Activated CD4-positive, alpha-beta T cell treated with anti-CD3 and anti-CD28 coated beads for 36 hours (primary cell): ENCODE measurements around the gene MOB3B. TPM values are rescaled to one million over a fixed set of nuclear protein-coding genes. Genes with fewer than 3 reads are reported as not detected.

Experiments
- ATAC-seq: fragments of 200-7000 bp; cut with Tn5 transposase; one replicate; pipeline ENCODE4 v1.10.0; 2021; ENCODE audit warnings: mild to moderate bottlenecking, moderate library complexity
- CTCF ChIA-PET: fragments of 350-600 bp; sonication (Branson Sonifier 250); formaldehyde crosslinking; loops from one replicate; lab custom pipeline; 2021; ENCODE audit warnings: antibody characterized with exemption; lab: Charles Lee
- POLR2A ChIA-PET: fragments of 350-600 bp; sonication (Branson Sonifier 250); formaldehyde crosslinking; loops from one replicate; lab custom pipeline; 2021; ENCODE audit warnings: antibody characterized with exemption, inconsistent platforms; lab: Charles Lee
- DNase-seq: peaks from one replicate; pipeline ENCODE4 v3.0.0-alpha.2; 2020
- H3K27ac Mint-ChIP-seq: one replicate; pipeline ENCODE4 v1.8.0; 2021; ENCODE audit warnings: mixed read lengths
- H3K27me3 Mint-ChIP-seq: one replicate; pipeline ENCODE4 v1.8.0; 2021; ENCODE audit warnings: mixed read lengths
- H3K36me3 Mint-ChIP-seq: one replicate; pipeline ENCODE4 v1.8.0; 2021; ENCODE audit warnings: low read depth, mixed read lengths
- H3K4me1 Mint-ChIP-seq: one replicate; pipeline ENCODE4 v1.8.0; 2021; ENCODE audit warnings: mixed read lengths
- H3K4me3 Mint-ChIP-seq: one replicate; pipeline ENCODE4 v1.8.0; 2021; ENCODE audit warnings: mild to moderate bottlenecking, moderate library complexity, mixed read lengths
- H3K9me3 Mint-ChIP-seq: one replicate; pipeline ENCODE4 v1.8.0; 2021; ENCODE audit warnings: low read depth, mixed read lengths
- intact Hi-C, 2 experiments: fragments of 100-400 bp; cut with DNase I in 1 of 2; cut with micrococcal nuclease in 1 of 2; formaldehyde crosslinking; loops; one replicate each; pipeline versions ENCODE4 v1.14.2 to v1.15.1; 2022 to 2024; cut with DNase I, micrococcal nuclease
- total RNA-seq, 2 experiments: library from RNA; stranded (reverse); gene quantifications; one replicate each; pipeline ENCODE4 v1.2.3, GENCODE V29; 2021

MOB3B gene
- total RNA-seq, 2 experiments from 2014 or later, result 0.80 to 0.88 TPM

- Mint-ChIP-seq H3K36me3 (no peaks in the 10 kb centered on the region), H3K27me3 (no peaks in the 10 kb centered on the region), H3K9me3 (no peaks in the 10 kb centered on the region), H3K4me1 (no peaks in the 10 kb centered on the region), H3K27ac (no peak overlapping the region), H3K4me3 (no peak overlapping the region)
- ATAC-seq (no peak), DNase-seq (no peak)
- intact Hi-C loops, result no loop called here
- ChIA-PET POLR2A (no interaction called here), CTCF (no interaction called here)
These were observed 134.1 kb downstream of the MOB3B start for GRCh38 chr9:27395484-27395921.

- H3K4me1 Mint-ChIP-seq, result no peaks in the 10 kb centered on the region
- DNase-seq (no peak), ATAC-seq (no peak)
- no peaks in the 10 kb centered on the region for H3K27me3 Mint-ChIP-seq
- H3K4me3 Mint-ChIP-seq, result no peak overlapping the region
- no peaks in the 10 kb centered on the region for H3K9me3 Mint-ChIP-seq
- intact Hi-C loops, result no loop called here
- H3K27ac Mint-ChIP-seq, result no peak overlapping the region
- POLR2A ChIA-PET, result no interaction called here
- CTCF ChIA-PET, result no interaction called here
- no peaks in the 10 kb centered on the region for H3K36me3 Mint-ChIP-seq
These were observed 134.8 kb downstream of the MOB3B start for GRCh38 chr9:27394826-27395201.

- ChIA-PET POLR2A (no interaction called here), CTCF (no interaction called here)
- Mint-ChIP-seq H3K27me3 (no peaks in the 10 kb centered on the region), H3K4me1 (no peaks in the 10 kb centered on the region), H3K4me3 (no peak overlapping the region), H3K27ac (no peak overlapping the region), H3K9me3 (no peaks in the 10 kb centered on the region), H3K36me3 (no peaks in the 10 kb centered on the region)
- DNase-seq, result no peak
- ATAC-seq, result no peak
- intact Hi-C loops, result no loop called here
These were observed 135.3 kb downstream of the MOB3B start for GRCh38 chr9:27394154-27394825.

- H3K9me3 Mint-ChIP-seq, result no peaks in the 10 kb centered on the region
- DNase-seq (no peak), ATAC-seq (no peak)
- POLR2A ChIA-PET, result no interaction called here
- H3K4me1 Mint-ChIP-seq, result no peaks in the 10 kb centered on the region
- no peaks in the 10 kb centered on the region for H3K36me3 Mint-ChIP-seq
- H3K27me3 Mint-ChIP-seq, result no peaks in the 10 kb centered on the region
- CTCF ChIA-PET, result no interaction called here
- no peak overlapping the region for H3K4me3 Mint-ChIP-seq
- no peak overlapping the region for H3K27ac Mint-ChIP-seq
- intact Hi-C loops, result no loop called here
These were observed 136.4 kb downstream of the MOB3B start for GRCh38 chr9:27393054-27393846.

- ATAC-seq (no peak), DNase-seq (no peak)
- Mint-ChIP-seq H3K27ac (no peak overlapping the region), H3K4me3 (no peak overlapping the region), H3K36me3 (no peaks in the 10 kb centered on the region), H3K27me3 (no peaks in the 10 kb centered on the region), H3K9me3 (no peaks in the 10 kb centered on the region), H3K4me1 (no peaks in the 10 kb centered on the region)
- intact Hi-C loops, result no loop called here
- CTCF ChIA-PET, result interaction anchor here (0.8 kb wide), 1 partner anchor 9 kb away, joined by 3 read pairs; no protein-coding TSS in a partner anchor
- POLR2A ChIA-PET, result interaction anchor here (0.8 kb wide), 1 partner anchor 429 kb away, joined by 5 read pairs; no protein-coding TSS in a partner anchor
These were observed 137.2 kb downstream of the MOB3B start for GRCh38 chr9:27392451-27392850.

GRCh38 chr9:27391040-27391895 lies 138.3 kb downstream of the MOB3B start:
- Mint-ChIP-seq H3K36me3 (no peaks in the 10 kb centered on the region), H3K27ac (no peak overlapping the region), H3K4me3 (no peak overlapping the region), H3K27me3 (no peaks in the 10 kb centered on the region), H3K4me1 (no peaks in the 10 kb centered on the region), H3K9me3 (no peaks in the 10 kb centered on the region)
- intact Hi-C loops, result no loop called here
- DNase-seq, result no peak
- POLR2A ChIA-PET, result no interaction called here
- ATAC-seq, result no peak
- CTCF ChIA-PET, result no interaction called here

GRCh38 chr9:27388150-27388549 lies 141.5 kb downstream of the MOB3B start:
- Mint-ChIP-seq H3K36me3 (no peaks in the 10 kb centered on the region), H3K4me3 (no peak overlapping the region), H3K4me1 (no peaks in the 10 kb centered on the region), H3K27me3 (no peaks in the 10 kb centered on the region), H3K27ac (no peak overlapping the region), H3K9me3 (no peaks in the 10 kb centered on the region)
- DNase-seq (no peak), ATAC-seq (no peak)
- intact Hi-C loops, result no loop called here
- ChIA-PET CTCF (interaction anchor here (1.2 kb wide), 1 partner anchor 55 kb away, joined by 3 read pairs; no protein-coding TSS in a partner anchor), POLR2A (no interaction called here)

GRCh38 chr9:27387722-27388121 lies 141.9 kb downstream of the MOB3B start:
- intact Hi-C loops, result no loop called here
- POLR2A ChIA-PET, result no interaction called here
- ATAC-seq, result no peak
- Mint-ChIP-seq H3K9me3 (no peaks in the 10 kb centered on the region), H3K4me1 (no peaks in the 10 kb centered on the region), H3K27me3 (no peaks in the 10 kb centered on the region), H3K27ac (no peak overlapping the region), H3K4me3 (no peak overlapping the region), H3K36me3 (no peaks in the 10 kb centered on the region)
- CTCF ChIA-PET, result interaction anchor here (1.1 to 1.2 kb wide), 2 partner anchors 54 to 56 kb away, joined by 3 read pairs; no protein-coding TSS in a partner anchor
- DNase-seq, result no peak

- H3K27me3 Mint-ChIP-seq, result no peaks in the 10 kb centered on the region
- DNase-seq (no peak), ATAC-seq (no peak)
- H3K9me3 Mint-ChIP-seq, result no peaks in the 10 kb centered on the region
- no peak overlapping the region for H3K4me3 Mint-ChIP-seq
- intact Hi-C loops, result no loop called here
- no peak overlapping the region for H3K27ac Mint-ChIP-seq
- H3K4me1 Mint-ChIP-seq, result no peaks in the 10 kb centered on the region
- POLR2A ChIA-PET, result no interaction called here
- H3K36me3 Mint-ChIP-seq, result no peaks in the 10 kb centered on the region
- CTCF ChIA-PET, result interaction anchor here (1.1 kb wide), 1 partner anchor 55 kb away, joined by 3 read pairs; no protein-coding TSS in a partner anchor
These were observed 143.0 kb downstream of the MOB3B start for GRCh38 chr9:27386571-27387091.

GRCh38 chr9:27385606-27386322 lies 143.8 kb downstream of the MOB3B start:
- no peak overlapping the region for H3K27ac Mint-ChIP-seq
- no peaks in the 10 kb centered on the region for H3K36me3 Mint-ChIP-seq
- CTCF ChIA-PET, result no interaction called here
- ATAC-seq, result no peak
- no peaks in the 10 kb centered on the region for H3K4me1 Mint-ChIP-seq
- no peak for DNase-seq
- POLR2A ChIA-PET, result no interaction called here
- no peaks in the 10 kb centered on the region for H3K9me3 Mint-ChIP-seq
- H3K4me3 Mint-ChIP-seq, result no peak overlapping the region
- intact Hi-C loops, result no loop called here
- H3K27me3 Mint-ChIP-seq, result no peaks in the 10 kb centered on the region
